HepG2 (cell line): ENCODE results near the gene ADARB2. TPM values are rescaled to one million over a fixed set of nuclear protein-coding genes. Genes with fewer than 3 reads are reported as not detected.

Experiments
- ATAC-seq: fragments of 200-7000 bp; cut with Tn5 transposase; 3 replicates; pipeline ENCODE4 v1.9.1; 2020; ENCODE audit warnings: mild to moderate bottlenecking, moderate library complexity
- BruUV-seq: library from RNA; stranded (reverse); fragments of 400-500 nt; replicated peaks from 2 replicates; lab custom pipeline; 2021; lab: Mats Ljungman, UMichigan
- CTCF ChIA-PET: fragments of 300-600 bp; formaldehyde crosslinking; extraction: SDS; loops from one replicate; lab custom pipeline; 2021; ENCODE audit warnings: low total read pairs, inconsistent platforms, low intra/inter-chr PET ratio; lab: Yijun Ruan, JAX
- POLR2A ChIA-PET: fragments of 350-600 bp; sonication (Branson Sonifier 250); formaldehyde crosslinking; loops from one replicate; lab custom pipeline; 2020; ENCODE audit warnings: antibody characterized with exemption, inconsistent platforms; lab: Yijun Ruan, JAX
- DNase-seq: peaks from one replicate; pipeline ENCODE4 v3.0.0-alpha.2; 2015; ENCODE audit warnings: low spot score
- FAIRE-seq: peaks from 3 replicates; lab custom pipeline; 2011; peaks lifted over from hg19 to GRCh38; lab: Jason Lieb, UNC
- H2AFZ ChIP-seq: one replicate; pipeline ENCODE4 v1.6.1; 2011; ENCODE audit warnings: low read length, inconsistent platforms
- H3K27ac ChIP-seq: fragments of 300-600 bp; 3 replicates; pipeline ENCODE4 v1.8.0; 2011; ENCODE audit warnings: mixed run types, mild to moderate bottlenecking, mixed read lengths, low read length, inconsistent platforms; ENCODE audit not compliant: insufficient read depth; ENCODE audit errors: extremely low read length
- H3K27me3 ChIP-seq, 2 experiments: fragments of 200-600 bp in 1 of 2; 2 replicates in 1 of 2; 3 replicates in 1 of 2; pipeline versions ENCODE4 v1.6.0 to v1.8.0; 2011; ENCODE audit warnings: low read length in 2 of 2, mild to moderate bottlenecking in 2 of 2, moderate library complexity in 2 of 2, inconsistent platforms in 1 of 2; ENCODE audit not compliant: insufficient read depth in 2 of 2, control insufficient read depth in 1 of 2
- H3K36me3 ChIP-seq, 2 experiments: fragments of 200-600 bp in 1 of 2; replicated peaks in 1 of 2; 2 replicates in 1 of 2; 3 replicates in 1 of 2; pipeline versions ENCODE4 v1.5.1 to v1.8.0; 2011; ENCODE audit warnings: low read length in 2 of 2, inconsistent platforms in 1 of 2; ENCODE audit not compliant: insufficient read depth in 2 of 2, control insufficient read depth in 1 of 2
- H3K4me1 ChIP-seq: 2 replicates; pipeline ENCODE4 v1.5.1; 2012; ENCODE audit warnings: low read length, inconsistent platforms; ENCODE audit not compliant: insufficient read depth
- H3K4me2 ChIP-seq: 2 replicates; pipeline ENCODE4 v1.6.0; 2011; ENCODE audit warnings: low read depth, low read length, inconsistent platforms
- H3K4me3 ChIP-seq, 3 experiments: fragments of 200-600 bp in 1 of 3; sonication (generic), shearing (Covaris generic) in 1 of 3; replicated peaks in 1 of 3; 2 replicates each; pipeline ENCODE4 v1.5.1; 2011 to 2016; ENCODE audit warnings: low read length in 3 of 3, inconsistent platforms in 2 of 3, low read depth in 2 of 3, mild to moderate bottlenecking in 2 of 3, control low read depth in 1 of 3, mixed read lengths in 1 of 3; ENCODE audit not compliant: insufficient read depth in 1 of 3
- H3K79me2 ChIP-seq: one replicate; pipeline ENCODE4 v1.6.1; 2011; ENCODE audit warnings: low read length, inconsistent platforms; ENCODE audit not compliant: insufficient read depth
- H3K9ac ChIP-seq: 2 replicates; pipeline ENCODE4 v1.6.0; 2011; ENCODE audit warnings: mild to moderate bottlenecking, low read depth, low read length, inconsistent platforms; ENCODE audit not compliant: insufficient read depth
- H3K9me3 ChIP-seq: 2 replicates; pipeline ENCODE4 v1.5.1; 2012; ENCODE audit warnings: mild to moderate bottlenecking, low read length
- H4K20me1 ChIP-seq: 2 replicates; pipeline ENCODE4 v1.6.0; 2011; ENCODE audit warnings: inconsistent platforms, mild to moderate bottlenecking, low read length, moderate library complexity; ENCODE audit not compliant: insufficient read depth
- E2F2 ChIP-seq: sonication (generic); formaldehyde crosslinking; IDR thresholded peaks from 2 replicates; pipeline ENCODE4 v1.4.0; 2020; ENCODE audit warnings: missing genetic modification reagents, borderline replicate concordance
- EEA1 ChIP-seq: sonication (generic); formaldehyde crosslinking; IDR thresholded peaks from 2 replicates; pipeline ENCODE4 v1.5.1; 2020; ENCODE audit warnings: mild to moderate bottlenecking, missing genetic modification reagents, borderline replicate concordance
- FLYWCH1 ChIP-seq: sonication (generic); formaldehyde crosslinking; IDR thresholded peaks from 2 replicates; pipeline ENCODE4 v1.8.1; 2023; ENCODE audit warnings: mild to moderate bottlenecking, missing genetic modification reagents
- HMGXB3 ChIP-seq: sonication (generic); formaldehyde crosslinking; IDR thresholded peaks from 2 replicates; pipeline ENCODE4 v1.4.0; 2020; ENCODE audit warnings: missing genetic modification reagents, borderline replicate concordance
- IKZF5 ChIP-seq: IDR thresholded peaks from 2 replicates; pipeline ENCODE4 v1.6.1; 2018; ENCODE audit warnings: missing genetic modification reagents, mild to moderate bottlenecking, missing compliant biosample characterization
- NR2F1 ChIP-seq, 2 experiments: fragments of 450-650 bp in 1 of 2; formaldehyde crosslinking in 1 of 2; IDR thresholded peaks; 2 replicates each; pipeline versions ENCODE4 v1.5.0 to v1.6.1; 2016 to 2020; ENCODE audit warnings: mild to moderate bottlenecking in 1 of 2, missing compliant biosample characterization in 1 of 2, missing genetic modification reagents in 1 of 2, moderate library complexity in 1 of 2
- SMYD3 ChIP-seq: sonication (generic); formaldehyde crosslinking; IDR thresholded peaks from 2 replicates; pipeline ENCODE4 v1.8.1; 2023; ENCODE audit warnings: mild to moderate bottlenecking, missing genetic modification reagents
- ZBTB39 ChIP-seq: sonication (generic); formaldehyde crosslinking; IDR thresholded peaks from 2 replicates; pipeline ENCODE4 v1.5.0; 2020; ENCODE audit warnings: missing genetic modification reagents
- ZNF44 ChIP-seq: sonication (generic); formaldehyde crosslinking; IDR thresholded peaks from 2 replicates; pipeline ENCODE4 v1.5.1; 2020; ENCODE audit warnings: mild to moderate bottlenecking, missing genetic modification reagents
- ZNF577 ChIP-seq: sonication (generic); formaldehyde crosslinking; IDR thresholded peaks from 2 replicates; pipeline ENCODE4 v1.4.0; 2020; ENCODE audit warnings: mild to moderate bottlenecking, low read depth, missing genetic modification reagents, borderline replicate concordance
- ZNF773 ChIP-seq: sonication (generic); formaldehyde crosslinking; IDR thresholded peaks from 2 replicates; pipeline ENCODE4 v1.4.0; 2020; ENCODE audit warnings: missing genetic modification reagents, borderline replicate concordance
- ZNF891 ChIP-seq: sonication (generic); formaldehyde crosslinking; IDR thresholded peaks from 2 replicates; pipeline ENCODE4 v1.5.0; 2020; ENCODE audit warnings: mild to moderate bottlenecking, missing genetic modification reagents
- ZSCAN22 ChIP-seq: sonication (generic); formaldehyde crosslinking; IDR thresholded peaks from 2 replicates; pipeline ENCODE4 v1.4.0; 2020; ENCODE audit warnings: mild to moderate bottlenecking, missing genetic modification reagents
- WGBS: methylation state at CpG from one replicate; pipeline ENCODE4 v1.1.6; 2017; ENCODE audit warnings: low lambda C conversion rate; 5-methylcytosine and 5-hydroxymethylcytosine counted together
- in situ Hi-C: cut with HindIII; loops from 2 replicates; pipeline ENCODE4 v1.10.0; 2017; ENCODE audit warnings: low pct_unique_long_range_greater_than_20kb; ENCODE audit not compliant: extremely low pct_ligation_motif_present
- intact Hi-C: fragments of 100-400 bp; cut with micrococcal nuclease; formaldehyde crosslinking; loops from one replicate; pipeline ENCODE4 v1.10.0; 2022; ENCODE audit not compliant: unreplicated experiment
- polyA plus RNA-seq, 8 experiments: library from polyadenylated mRNA; depleted of rRNA in 3 of 8; stranded (reverse) in 7 of 8; unstranded in 1 of 8; fragments of >200 nt; fragmentation: Illumina TruSeq in 4 of 8; extraction: Trizol in 4 of 8; gene quantifications; 2 replicates each; pipeline versions ENCODE4 v1.2.1 to v1.2.3, GENCODE V29; 2011 to 2016; ENCODE audit warnings: low read depth in 4 of 8, missing spikeins in 1 of 8, mixed read lengths in 1 of 8; ENCODE audit not compliant: insufficient read depth in 1 of 8
- total RNA-seq, 5 experiments: library from RNA; depleted of rRNA; stranded (reverse); fragments of >200 nt; fragmentation: Illumina TruSeq; extraction: Trizol; gene quantifications; 2 replicates each; pipeline ENCODE4 v1.2.3, GENCODE V29; 2016; ENCODE audit warnings: low read depth in 1 of 5

The ADARB2 gene
- total and polyA plus RNA-seq, 2 of the 13 experiments (the other 11 are each of a cell fraction or from before 2014, with no cell fraction given): not detected

GRCh38 chr10:1576467-1577372 lies 160.6 kb downstream of the ADARB2 start:
- Histone ChIP-seq H3K79me2 (no peaks in the 10 kb centered on the region), H3K9ac (no peak overlapping the region), H2AFZ (no peak overlapping the region), H4K20me1 (no peaks in the 10 kb centered on the region), H3K36me3 (no peaks in the 10 kb centered on the region), H3K4me3 (no peak overlapping the region), H3K9me3 (no peaks in the 10 kb centered on the region), H3K4me1 (no peaks in the 10 kb centered on the region), H3K27ac (no peak overlapping the region), H3K27me3 (peaks cover 9 to 42% of the 10 kb centered on the region in 2 experiments), H3K4me2 (no peak overlapping the region)
- DNase-seq: no peak
- BruUV-seq: no TSS peak
- no peak for FAIRE-seq
- ChIA-PET POLR2A (no interaction called here), CTCF (no interaction called here)
- no peak for ATAC-seq
- 7% methylated on average over 9 of the region's 16 CpGs for WGBS
- intact Hi-C loops (no loop called here), in situ Hi-C loops (no loop called here)
- TF ChIP-seq ZNF44 (CRISPR knock-in tag) (no peak), EEA1 (CRISPR knock-in tag) (no peak), ZSCAN22 (CRISPR knock-in tag) (no peak), SMYD3 (CRISPR knock-in tag) (no peak), NR2F1 (CRISPR knock-in tag; IDR thresholded peaks at IDR 0.05) (no peak), ZNF577 (CRISPR knock-in tag) (no peak), HMGXB3 (no peak), ZBTB39 (no peak), ZNF891 (CRISPR knock-in tag) (no peak), FLYWCH1 (CRISPR knock-in tag) (no peak), IKZF5 (CRISPR knock-in tag) (no peak), E2F2 (CRISPR knock-in tag) (no peak), ZNF773 (no peak)
